GM21528 (cell line): ENCODE measurements around the gene IL1RAPL1.
"Not testable (repeated sequence)": the region's sequence is repeated elsewhere in the genome, so short reads cannot be mapped to it uniquely, and the experiment has no call there.

Source experiments
- ATAC-seq: cut with Tn5 transposase; IDR thresholded peaks from one replicate; pipeline ENCODE4 v1.9.1; 2021; ENCODE audit warnings: mild to moderate bottlenecking, moderate library complexity; ENCODE audit not compliant: unreplicated experiment, low FRiP score

The IL1RAPL1 gene

GRCh38 chrX:29233592-29234183, 646.4 kb downstream of the IL1RAPL1 start:
- no peak for ATAC-seq

DNA sequence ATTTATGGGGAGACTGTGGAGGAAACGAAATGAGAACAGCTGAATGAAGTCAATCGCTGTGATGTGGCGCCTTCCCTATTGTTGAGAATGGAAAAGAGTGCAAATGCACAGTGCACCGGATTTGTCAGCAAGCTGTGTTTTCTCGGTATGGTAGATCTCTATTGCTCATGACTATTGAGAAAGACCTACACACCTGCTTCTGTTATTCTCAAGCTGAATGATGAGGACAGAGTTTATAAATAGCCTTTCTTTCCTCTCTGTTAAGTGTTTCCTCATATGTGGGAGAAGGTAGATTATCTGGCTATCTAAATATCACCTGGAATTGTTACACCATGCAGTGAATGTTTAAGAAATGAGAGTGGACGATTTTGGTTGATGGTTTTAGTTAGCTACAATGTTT, 650.7 kb downstream of the IL1RAPL1 start:
- no peak for ATAC-seq

DNA sequence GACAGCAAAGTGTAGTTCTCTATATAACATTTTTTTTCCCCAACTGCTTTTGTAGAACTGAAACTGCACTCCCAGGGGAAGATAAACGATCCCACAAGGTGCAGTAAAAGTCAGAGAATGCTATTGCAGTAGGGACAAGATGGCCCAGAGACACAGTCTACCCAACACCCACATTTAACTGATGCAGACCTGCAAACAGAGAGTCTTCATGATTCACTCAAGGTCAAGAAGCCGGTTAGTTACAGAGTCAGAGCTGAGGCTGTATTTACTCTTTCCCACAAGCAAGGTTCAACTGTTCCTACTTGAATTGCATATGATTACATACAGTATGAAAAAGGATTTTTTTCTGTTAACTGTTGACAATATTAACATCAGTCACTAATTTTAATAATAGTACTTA, 654.6 kb downstream of the IL1RAPL1 start:
- no peak for ATAC-seq

- ATAC-seq, result no peak
Measured at GRCh38 chrX:29242856-29243255, 655.6 kb downstream of the IL1RAPL1 start.

DNA sequence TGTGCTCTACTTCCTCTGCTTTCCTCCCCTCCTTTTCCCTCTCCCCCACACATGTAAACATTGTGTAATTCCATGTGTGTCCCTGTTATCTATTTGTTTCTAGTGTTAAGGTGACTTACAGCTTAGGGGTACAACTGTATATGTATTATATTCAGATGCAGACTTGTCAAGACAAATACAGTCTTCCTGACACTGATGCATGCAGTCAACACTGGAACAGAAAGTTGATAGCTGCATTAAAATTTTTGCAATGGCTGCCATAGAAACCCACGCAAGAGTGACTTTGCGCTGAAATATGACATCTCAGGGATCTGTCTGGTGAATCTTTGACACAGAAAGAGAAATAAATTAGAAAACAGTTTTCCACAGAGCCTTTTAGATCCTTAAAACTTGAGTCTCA, 656.7 kb downstream of the IL1RAPL1 start:
- ATAC-seq, result no peak

GRCh38 chrX:29254515-29254914, 667.3 kb downstream of the IL1RAPL1 start:
- no peak for ATAC-seq

- no peak for ATAC-seq
Measured at GRCh38 chrX:29257521-29257920, 670.3 kb downstream of the IL1RAPL1 start.

- ATAC-seq, result no peak
Measured at GRCh38 chrX:29269390-29269789, 682.1 kb downstream of the IL1RAPL1 start.

DNA sequence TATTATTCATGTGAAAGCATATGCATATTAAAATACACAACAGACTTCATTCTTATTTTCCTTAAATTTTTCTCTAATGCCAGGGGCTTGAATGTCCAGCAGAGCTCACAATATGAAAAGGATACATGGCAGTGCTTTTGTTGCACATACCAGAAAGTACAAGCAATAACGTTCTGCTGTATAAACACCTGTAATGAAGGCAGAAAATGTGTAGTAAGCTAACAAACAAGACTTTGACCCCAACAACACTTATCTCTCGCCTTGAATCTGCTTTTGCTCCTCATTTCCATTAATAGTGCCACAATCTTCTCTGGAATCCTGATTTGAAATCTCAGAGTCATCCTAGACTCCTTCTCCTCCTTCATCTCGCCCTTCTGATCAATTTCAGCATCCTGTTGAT, 687.3 kb downstream of the IL1RAPL1 start:
- ATAC-seq, result no peak

GRCh38 chrX:29275928-29276327, 688.7 kb downstream of the IL1RAPL1 start:
- no peak for ATAC-seq

- no peak for ATAC-seq
Measured at GRCh38 chrX:29281078-29281742, 694.0 kb downstream of the IL1RAPL1 start.

DNA sequence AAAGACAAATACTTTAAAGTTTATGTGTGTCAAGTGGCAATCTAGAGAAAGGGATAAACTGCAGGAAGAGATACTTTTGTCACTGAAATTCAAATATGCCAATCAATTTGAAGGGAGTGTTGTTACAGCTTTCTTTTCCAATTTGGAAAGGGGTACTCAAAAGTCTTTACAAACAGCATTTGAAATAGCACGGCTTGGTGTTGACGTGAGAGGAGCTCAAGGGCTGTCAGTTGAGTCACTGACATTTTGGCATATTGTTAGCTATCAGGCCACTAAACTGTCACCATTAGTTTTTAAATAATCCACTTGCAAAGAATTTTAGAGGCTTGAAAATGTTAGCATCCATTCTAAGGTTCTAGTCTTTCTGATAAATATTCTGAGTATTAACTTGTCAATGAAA, 698.4 kb downstream of the IL1RAPL1 start:
- ATAC-seq, result no peak

GRCh38 chrX:29295987-29296680, 708.9 kb downstream of the IL1RAPL1 start:
- no peak for ATAC-seq

GRCh38 chrX:29297171-29297800, 710.0 kb downstream of the IL1RAPL1 start:
- ATAC-seq, result no peak

- no peak for ATAC-seq
Measured at GRCh38 chrX:29299684-29300083, 712.4 kb downstream of the IL1RAPL1 start.

DNA sequence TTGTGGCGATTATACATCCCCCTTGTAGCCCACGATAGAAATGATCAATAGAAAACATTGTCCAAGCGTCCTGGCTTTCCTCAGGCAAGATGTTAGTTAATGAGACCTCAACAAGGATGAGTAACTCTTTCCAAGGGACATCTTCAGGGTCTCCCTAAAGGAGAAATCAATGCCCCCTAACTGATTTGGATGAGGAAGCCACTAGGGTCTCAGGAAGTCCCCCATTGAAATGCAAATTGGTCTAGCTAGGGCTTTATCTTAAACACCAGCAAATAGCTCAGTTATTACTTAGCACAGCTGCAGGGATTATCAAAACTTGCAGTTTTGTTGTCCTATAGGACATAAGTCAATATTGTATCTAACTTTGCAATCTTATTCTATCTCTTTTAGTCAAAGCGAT, 721.5 kb downstream of the IL1RAPL1 start:
- no peak for ATAC-seq

DNA sequence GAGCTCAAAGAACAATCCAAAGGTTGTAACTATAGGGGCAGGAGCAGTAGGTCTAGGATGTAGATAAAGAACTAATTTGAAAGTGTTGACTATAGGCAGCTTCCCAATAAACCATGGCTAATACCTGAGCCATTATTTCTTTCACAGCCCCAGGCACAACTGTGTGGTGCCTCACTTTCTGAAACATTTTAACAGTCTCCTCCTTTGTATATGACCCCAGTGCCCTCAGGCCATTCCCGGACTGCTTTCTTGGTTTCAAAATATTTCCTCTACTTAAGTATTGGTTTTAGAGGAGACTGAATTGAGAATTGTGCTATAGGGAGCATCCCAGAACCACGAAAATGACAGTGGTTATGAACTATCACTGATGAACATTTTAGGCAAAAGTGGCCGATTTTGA, 728.7 kb downstream of the IL1RAPL1 start:
- no peak for ATAC-seq

GRCh38 chrX:29318012-29318411, 730.8 kb downstream of the IL1RAPL1 start:
- ATAC-seq, result no peak

- not testable (repeated sequence) for ATAC-seq
Measured at GRCh38 chrX:29332429-29332828, 745.2 kb downstream of the IL1RAPL1 start.

DNA sequence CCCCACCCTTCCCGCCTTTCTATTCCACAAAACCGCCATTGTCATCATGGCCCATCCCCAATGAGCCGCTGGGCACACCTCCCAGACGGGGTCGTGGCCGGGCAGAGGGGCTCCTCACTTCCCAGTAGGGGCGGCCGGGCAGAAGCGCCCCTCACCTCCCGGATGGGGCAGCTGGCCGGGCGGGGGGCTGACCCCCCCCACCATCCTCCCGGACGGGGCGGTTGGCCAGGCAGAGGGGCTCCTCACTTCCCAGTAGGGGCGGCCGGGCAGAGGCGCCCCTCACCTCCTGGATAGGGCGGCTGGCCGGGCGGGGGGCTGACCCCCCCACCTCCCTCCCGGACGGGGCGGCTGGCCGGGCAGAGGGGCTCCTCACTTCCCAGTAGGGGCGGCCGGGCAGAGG, 745.8 kb downstream of the IL1RAPL1 start:
- ATAC-seq, result not testable (repeated sequence)

- no peak for ATAC-seq
Measured at GRCh38 chrX:29348288-29348687, 761.0 kb downstream of the IL1RAPL1 start.
